Endothelial cell of hepatic sinusoid (primary cell): Measurements from ENCODE around the gene JAKMIP1.

Experiments used
- in situ Hi-C: cut with HindIII; loops from 2 replicates; pipeline ENCODE4 v1.10.0; 2017; ENCODE audit warnings: low sequenced_read_pairs

Gene JAKMIP1

DNA sequence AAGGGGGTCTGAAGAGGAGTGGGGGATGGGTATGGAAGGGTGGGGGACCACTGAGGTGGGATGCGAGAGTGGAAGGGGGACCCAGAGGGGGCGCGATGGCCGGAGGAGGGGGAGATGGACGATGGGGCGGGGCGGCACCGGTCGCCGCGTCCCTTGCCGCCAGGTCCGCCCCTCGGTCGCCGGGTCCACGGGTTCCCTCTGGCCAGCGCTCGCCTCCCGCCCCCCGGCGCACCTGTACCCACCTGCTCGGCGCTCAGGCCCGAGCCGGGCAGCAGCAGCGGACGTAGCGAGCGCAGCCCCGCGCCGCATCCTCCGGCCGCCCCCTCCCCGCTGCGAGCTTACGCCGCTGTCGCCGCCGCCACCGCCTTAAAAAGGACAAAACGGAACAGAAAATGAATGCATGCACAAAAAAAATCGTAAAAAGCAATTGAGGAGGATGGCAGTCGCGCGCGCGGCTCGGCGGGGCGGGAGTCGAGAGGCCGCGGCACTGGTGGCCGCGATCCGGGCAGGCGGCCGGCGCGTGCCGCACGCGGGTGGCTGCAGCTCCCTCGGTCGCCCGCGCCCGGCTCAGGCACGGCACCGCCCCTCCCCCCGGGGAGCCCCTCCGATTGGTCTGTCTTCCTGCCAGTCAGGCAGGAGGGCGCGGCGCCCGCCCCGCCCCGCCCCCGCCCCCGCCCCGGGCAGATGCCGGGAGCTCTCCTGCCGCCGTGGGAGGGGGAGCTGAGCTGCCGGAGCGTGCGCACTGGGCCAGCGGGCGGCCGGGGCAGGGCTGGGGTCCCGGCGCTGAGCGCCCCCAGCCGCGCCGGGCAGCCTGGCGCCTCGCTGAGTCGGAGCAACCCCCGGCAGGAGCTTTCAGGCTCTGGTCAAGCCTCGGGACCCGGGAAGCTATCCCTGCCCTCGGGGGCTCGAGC, at the start of gene JAKMIP1:
JAKMIP1 (minus strand) TSS at position 539 of the 911 bp plus-strand sequence. CDS start 87,699 bp downstream, outside the sequence.
- in situ Hi-C loops = no loop called here

DNA sequence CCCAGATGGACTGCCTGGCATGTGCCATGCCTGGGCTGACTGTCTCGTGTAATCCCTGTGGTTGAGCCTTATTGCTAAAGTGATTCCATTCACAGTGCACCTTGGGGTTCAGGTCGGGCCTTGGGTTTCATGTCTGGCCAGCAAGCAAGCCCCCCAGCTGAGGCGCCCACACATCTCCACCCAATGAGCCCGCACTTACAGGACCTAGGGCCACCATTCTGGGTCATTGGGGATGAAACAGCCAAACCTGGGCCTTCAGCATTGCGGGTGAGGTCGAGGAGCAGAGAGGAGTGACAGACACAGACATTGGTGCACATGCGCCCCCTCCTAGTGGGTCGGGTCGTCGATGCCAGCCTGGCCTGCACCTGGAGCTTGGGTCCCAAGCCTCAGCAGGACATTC, 48.0 kb upstream of the JAKMIP1 start:
- in situ Hi-C loops = no loop called here

DNA sequence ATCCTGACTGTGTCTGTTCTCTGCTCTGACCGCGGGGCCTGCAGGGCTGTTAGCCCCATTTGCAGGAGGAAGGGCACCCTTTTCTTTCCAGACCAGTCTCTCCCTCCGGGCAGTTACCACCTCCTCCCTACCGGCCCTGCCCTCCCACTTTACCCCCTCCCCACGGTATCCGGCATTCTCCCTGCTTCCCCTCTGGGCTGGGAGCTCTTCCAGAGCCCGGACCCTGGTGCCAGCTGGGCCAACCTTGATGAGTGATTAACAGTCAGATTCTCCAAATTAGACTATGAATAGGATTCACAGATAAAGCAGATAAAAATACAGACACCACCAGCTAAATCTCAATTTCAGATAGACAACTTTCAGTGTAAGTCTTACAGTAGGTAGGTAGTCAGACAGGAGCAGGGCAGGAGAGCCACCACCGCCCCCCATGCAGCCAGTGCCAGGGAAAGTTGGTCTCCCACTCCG, 45.9 kb upstream of the JAKMIP1 start:
- in situ Hi-C loops = no loop called here

DNA sequence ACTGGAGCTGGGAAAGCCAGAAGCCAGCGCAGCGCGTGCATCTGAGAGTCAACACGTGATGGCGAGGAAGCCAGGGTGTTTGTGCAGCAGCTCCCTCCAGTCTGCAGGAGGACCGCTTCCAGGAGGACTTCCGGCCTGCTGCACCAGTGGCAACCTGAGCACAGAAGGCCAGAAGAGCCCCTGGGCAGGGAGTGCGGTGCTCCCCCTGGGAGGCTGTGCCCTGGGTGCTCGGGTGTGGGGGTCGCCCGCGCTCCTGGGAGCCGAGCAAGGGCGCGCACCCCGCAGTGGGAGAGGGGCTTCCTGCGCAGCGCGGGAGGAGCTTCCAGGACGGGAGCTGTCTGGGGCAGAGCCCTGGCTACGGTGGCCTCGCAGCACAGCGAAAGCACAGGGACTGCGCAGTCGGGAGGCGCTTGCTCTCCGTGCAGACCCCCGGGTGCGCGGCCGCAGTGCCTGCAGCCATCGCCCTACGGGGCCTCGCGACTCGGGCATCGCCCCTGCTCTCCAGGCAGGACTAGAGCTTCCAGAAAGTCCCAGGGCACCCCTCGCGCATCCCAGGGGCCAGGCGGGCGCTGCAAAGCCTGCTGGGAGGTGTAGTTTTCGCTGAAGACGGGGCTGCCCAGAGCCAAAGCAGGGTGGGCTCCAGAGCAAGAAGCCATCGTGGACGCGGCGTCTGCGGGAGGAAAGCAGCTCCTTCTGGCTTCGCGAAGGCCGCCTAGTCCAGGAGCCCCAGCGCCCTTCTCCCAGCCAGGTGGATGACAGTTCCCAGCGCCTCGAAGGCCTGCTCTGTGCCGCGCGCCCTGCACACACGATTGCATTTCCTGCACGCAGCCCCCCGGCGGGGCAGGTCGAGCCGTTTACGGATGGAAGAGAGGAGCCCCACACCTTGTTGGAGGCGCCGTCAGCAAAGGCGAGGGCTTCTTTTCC, 45.2 kb upstream of the JAKMIP1 start:
- in situ Hi-C loops = no loop called here

DNA sequence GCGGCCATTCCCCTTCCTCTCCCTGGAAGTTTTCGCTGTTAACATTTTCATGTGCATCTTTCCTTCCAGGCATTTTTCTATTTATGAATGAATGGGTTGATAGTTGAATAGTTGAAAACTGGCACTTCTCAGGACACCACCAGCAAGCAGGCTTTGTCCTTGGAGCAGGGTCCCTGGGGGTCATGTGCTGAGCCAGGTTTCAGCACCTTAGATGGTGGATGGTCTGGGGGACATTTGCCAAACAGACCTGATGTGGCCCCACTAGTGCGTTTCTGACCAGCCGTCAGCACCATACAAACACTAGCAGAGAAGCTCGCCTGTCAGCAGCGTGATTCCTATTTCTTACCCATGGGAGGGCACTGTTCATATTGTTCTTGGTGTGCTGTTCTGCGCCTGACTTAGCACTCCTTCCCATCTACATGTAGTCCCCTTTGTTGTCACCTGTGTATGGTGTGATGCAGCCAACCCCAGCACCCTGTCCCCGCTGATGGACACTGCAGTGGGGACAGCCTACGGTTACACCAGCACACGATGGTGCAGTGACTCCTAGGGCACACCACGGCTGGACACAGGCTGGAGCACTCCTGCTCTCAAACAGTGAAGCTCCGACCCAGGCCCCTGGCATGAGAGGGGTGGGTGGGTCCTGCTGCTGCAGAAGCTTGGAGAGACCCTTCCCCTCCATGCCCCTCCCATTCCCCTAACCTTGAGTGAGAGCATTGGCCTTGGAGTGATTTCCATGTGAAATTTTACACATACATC, 42.1 kb upstream of the JAKMIP1 start:
- in situ Hi-C loops = no loop called here

DNA sequence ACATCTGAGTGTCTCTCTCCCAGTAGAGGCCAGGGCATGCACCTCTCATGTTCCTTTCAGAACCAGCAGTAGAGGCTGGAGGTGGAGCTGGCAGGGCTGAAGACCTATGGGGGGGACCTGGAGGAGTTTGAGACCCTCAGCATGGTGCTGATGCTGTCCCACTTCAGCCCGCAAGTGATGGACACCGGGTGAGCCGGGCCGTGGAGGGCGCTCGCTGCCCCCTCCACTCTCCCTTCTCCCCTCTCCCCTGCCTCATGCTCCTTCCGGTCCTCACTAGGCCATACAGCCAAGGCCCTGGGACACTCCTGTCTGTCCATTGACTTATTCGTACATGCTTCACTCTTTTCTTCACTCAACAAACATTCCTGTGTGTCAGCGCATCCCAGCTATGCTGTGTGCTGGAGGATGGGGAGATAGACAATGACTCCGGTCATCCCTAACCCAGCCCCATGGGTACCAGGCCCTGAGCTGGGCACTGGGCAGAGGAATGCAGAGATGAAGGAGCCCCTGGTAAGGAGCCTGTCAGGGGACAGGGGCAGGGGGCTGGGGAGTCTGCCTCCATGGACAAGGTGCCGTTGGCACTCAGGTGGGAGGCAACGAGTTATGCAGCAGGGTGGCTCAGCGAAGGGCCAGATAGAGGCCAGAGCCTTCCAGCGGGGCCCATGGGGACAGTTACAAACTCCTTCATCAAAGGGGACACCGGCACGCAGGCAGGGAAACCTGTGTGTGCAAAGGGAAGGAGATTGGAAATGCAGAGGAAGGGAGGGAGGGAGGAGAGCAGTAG, 40.9 kb upstream of the JAKMIP1 start:
- in situ Hi-C loops = no loop called here

DNA sequence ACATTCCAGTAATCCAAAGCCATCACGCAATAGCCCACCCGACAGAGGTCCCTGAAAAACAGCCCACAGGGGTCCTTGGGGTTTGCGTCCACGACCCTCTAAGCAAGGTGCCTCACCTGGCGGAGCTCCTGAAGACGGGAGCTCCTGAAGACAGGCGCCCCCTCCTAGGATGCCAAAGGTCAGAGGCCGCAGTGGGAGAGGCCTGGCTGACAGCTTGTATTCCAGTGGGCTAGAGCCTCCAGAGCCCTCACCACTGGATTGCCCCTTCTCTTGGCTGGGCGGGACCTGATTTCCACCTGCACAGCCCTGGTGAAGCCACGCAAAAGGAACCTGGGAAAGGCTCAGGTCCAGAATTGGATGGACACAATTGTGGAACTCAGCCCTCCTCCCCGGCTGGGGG, 39.6 kb upstream of the JAKMIP1 start:
- in situ Hi-C loops = no loop called here

DNA sequence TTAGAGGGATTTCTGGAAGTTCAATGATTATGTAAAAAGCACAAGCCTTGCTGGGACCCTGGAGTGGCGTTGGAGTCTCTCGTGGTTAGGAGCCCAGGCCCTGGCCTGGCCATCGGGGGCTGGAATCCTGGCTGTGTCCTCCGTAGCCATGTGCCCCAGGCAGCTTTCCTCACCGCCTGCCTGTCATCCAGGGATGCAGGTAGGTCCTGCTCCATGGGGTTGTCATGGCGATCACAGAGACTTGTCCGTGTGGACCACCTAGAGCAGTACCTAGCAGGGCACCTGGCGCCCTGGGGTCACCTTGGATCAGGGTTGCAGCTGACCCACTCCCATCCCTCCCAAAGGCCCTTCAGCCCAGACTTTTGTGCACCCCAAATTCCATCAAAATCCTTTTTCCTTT, 39.1 kb upstream of the JAKMIP1 start:
- in situ Hi-C loops = no loop called here

DNA sequence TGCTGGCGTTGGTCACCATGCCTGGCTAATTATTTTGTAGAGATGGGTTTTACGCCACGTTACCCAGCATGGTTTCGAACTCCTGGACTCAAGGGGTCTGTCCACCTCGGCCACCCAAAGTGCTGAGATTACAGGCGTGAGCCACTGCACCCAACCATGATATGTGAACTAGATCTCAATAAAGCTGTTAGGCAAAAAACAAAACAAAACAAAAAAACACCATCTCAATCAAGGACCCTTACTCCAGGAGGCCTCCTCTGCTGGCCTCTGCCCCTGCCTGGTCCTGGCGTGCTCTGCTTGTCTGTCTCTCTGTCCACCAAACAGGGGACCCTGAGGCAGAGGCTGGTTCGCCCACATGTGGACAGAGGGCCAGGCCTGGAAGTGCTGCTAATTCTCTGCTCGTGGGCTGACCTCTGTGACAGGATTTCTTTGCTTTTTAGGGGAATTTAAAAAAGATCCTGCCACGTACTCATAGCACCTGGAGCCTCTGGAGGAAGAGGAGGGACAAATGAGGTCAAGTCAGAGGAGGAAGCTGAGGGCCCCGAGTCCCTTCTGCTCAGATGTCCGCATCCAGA, 36.6 kb upstream of the JAKMIP1 start:
- in situ Hi-C loops = no loop called here

DNA sequence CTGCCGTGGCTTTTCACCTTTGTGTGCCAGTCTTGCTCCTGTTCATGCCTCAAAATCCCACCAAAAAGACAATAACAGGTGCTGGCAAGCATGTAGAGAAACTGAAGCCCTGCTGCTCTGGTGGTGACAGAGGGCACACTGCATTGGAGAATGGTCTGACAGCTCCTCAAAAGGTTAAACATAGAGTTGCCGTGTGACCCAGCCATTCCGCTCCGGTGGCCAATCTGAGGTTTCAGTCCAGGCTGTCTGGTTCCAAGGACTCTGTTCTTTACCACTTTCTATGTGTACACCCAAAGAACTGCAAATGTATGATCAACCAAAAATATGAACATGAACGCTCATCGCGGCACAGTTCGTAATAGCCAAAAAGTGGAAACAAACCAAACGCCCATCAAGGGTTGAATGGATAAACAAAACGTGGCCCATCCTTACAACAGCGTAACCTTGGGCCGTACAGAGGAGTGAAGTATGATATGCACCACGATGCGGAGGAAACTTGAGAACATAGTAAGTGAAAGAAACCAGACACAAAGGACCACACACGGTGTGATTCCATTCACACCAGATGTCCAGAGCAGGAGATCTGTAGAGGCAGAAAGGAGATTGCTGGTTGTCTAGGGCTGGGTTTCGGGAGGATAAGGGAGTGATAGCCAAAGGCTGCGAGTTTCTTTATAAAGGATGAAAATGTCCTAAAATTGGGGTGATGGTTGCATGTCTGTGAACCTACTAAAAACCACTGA, 35.7 kb upstream of the JAKMIP1 start:
- in situ Hi-C loops = no loop called here

DNA sequence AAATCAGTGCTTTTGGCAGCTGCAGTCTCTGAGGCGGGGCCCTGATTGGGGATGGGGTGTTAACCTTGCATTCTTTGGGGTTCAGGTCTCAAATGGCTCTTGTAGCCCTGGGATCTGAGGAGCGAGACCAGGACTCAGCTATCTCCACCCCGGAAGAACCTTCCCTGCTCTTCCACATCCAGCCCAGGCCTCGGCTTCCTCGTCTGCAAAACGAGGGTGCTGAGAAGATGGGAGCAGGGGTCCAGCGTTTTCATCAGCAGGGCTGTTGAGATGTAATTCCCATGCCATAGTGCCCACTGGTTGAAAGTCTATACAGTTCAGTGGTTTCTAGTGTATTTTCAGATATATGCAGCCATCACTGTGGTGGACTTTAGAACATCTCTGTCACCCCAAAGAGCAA, 34.7 kb upstream of the JAKMIP1 start:
- in situ Hi-C loops = no loop called here

DNA sequence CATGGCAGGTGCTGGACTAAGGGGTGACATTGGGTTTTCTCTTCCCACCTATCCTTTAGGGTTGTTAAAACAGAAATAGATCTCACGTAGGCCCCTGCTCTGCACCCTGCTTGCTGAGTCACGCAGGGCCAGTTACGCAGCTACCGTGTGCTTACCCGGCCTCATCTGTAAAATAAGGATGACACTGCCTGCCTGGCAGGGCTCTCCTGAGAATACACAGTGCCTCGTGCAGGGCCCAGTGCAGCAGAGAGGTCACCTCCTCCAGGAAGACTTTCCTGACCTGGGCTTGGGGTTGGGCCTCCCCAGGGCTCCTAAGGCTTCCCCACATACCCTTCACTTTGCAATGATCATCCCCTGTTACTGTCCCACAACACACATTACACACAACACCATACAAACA, 33.6 kb upstream of the JAKMIP1 start:
- in situ Hi-C loops = no loop called here

DNA sequence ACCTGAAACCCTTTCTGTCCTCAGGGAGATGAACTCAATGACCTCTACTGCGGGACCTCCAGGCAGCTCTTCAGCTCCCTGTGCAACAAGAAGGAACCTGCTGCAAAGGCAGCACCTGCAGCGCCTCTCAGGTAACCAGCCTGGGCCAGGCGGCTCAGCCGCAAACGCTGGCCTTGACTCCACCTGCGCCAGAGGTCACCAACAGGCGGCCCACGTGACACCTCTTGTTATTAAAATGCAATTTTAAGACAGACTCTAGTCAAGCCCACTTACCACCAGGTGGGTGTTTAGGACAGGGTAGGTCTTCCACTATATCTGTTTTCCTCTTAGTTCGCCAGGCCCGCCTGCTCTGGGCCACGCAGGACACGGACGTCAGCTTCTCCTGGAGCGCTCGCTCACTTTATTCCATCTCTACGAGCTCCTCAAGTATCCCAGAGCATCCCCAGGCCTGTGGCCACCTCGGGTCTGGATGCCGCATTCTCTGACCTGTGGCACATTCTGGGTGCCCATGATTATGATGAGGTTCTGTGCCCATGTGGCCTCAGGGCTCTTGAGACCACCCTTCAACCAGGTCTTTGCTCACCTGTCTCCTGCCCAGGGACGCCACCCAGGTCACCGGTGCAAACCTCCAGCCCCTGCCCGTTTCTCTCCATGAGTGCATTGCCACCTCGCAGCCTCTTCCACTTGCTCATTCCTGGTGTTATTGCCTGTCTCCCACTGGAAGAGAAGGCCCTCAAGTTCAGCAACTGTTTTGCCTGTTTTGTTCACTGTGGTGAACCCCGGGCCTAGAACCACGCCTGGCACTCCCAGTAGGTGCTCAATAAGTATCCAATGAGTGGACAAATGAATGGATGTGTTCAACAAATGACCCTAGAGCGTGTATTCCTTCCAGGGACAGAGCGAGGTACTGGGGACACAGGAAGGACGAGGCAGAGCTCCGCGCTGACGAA, 32.8 kb upstream of the JAKMIP1 start:
- in situ Hi-C loops = no loop called here

DNA sequence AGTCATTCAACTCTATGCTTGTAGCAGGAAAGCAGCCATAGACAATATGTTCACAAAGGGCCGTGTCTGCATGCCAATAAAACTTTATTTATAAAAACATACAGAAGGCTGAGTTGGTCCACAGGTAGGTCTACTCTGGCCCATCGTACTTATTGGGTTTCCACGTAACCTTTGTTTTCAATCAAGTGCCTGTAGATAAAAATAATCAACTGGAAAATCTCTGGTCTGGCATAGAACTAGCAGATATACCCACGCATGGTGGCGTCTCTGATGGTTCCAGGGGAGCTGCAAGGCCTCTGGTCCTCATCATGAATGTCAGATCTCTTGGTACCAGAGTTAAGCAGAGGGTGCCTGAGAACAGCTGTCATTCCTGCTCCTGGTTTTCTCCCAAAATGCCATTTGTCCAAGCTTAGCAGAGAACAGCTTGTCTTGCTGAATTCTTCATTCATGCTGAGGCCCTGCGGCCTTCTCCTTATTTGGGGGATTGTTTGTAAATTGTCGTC, 31.4 kb upstream of the JAKMIP1 start:
- in situ Hi-C loops = no loop called here

DNA sequence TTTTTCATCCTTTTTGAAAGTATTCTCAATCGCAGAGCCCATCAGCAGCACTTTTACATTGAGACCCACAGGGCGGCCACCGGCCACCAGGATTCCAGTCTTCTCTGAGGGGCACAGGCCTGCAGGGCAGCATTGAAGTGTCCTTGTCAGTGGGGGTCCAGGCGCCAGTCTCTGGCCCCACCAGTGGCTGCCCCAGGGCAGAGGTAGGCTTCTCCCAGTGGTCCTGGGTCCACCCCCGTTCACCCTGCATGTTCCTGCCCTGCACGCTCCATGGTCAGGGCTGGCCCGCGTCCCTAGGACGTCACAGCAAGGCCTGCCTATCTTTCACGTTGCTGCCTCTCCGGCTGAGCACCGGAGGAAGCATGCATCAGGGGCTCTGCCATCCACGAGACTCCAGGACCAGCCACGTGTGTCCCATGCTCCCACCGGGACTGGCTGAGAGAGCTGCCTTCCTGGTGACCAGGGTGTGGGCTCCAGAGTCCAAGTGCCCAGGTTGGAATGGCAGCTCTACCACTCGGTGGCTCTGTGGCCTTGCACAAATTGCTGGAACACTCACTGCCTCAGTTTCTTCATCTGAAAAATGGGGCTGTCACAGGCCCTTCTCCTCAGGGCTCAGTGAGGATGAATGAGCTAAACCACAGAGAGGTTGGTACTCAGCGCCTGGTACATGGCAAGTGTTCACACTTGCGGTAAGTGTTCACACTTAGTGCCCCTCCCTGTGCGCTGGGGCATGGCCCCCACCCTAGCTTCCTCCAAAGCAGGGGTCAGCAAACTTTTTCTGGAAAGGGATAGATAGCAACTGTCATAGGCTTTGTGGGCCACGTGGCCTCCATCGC, 30.7 kb upstream of the JAKMIP1 start:
- in situ Hi-C loops = no loop called here

DNA sequence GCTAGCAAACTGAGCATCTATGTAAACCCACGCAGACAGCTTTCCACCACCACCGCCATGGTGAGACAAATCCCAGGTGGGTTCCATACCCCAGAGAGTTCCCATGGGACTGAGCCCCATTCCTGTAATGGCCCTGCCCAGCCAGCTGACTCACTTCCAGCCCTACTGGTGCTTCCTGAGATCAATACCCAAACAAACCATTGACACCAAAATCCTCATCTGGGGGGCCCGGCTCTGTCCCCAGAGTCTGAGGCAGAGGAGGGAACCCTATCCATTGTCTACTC, 30.1 kb upstream of the JAKMIP1 start:
- in situ Hi-C loops = no loop called here
